GM19099 (cell line): ENCODE data around the gene ISCA1.

Experiments used
- POLR2A ChIP-seq: IDR thresholded peaks from 3 replicates; pipeline ENCODE4 v1.6.1; 2011; ENCODE audit warnings: low read depth; ENCODE audit not compliant: insufficient read length; ENCODE audit errors: extremely low read depth

Gene ISCA1

DNA sequence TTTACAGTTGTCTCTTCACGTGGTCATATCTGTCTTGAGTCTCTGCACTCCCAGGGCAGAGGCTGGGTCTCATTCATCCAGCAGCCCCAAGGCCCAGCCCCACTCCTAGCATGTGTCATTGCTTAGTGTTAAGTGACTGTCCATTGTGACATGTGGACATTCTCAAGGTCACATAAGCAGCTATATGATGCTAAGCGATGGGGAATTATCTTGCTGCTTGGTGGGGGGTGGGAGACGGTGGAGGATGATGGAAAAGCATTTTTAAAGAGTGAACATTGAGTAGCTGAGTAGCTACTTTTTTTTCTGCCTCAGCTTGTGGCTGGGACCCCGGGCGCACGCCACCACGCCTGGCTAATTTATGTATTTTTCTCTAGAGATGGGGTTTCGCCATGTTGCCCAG lies 22.8 kb downstream of the ISCA1 start, which contains the start of gene C9orf153:
Gene C9orf153 (minus strand): TSS at position 101 of the 400 bp plus-strand sequence. CDS start 30,054 bp downstream, outside the sequence.
- no peak for TF ChIP-seq POLR2A

DNA sequence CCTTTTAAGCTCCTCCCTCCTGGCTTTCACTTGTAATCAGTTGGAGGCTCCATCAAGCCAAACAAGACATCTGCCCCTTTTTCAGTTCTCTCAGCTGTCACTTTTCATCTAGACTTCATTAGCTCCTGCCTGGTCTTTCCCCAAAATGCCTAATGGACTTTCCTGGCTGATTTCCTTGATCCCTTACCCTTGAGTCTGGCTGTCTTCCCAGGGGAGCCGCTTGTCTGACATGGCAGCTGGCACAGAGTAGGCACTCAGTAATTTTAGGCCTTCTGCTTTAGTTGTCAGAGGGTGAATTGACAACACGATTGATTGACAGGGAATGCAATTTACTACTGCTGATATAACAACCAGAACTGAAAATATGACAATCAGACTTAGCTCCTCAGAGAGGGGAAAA lies 24.9 kb downstream of the ISCA1 start:
- no peak for TF ChIP-seq POLR2A

DNA sequence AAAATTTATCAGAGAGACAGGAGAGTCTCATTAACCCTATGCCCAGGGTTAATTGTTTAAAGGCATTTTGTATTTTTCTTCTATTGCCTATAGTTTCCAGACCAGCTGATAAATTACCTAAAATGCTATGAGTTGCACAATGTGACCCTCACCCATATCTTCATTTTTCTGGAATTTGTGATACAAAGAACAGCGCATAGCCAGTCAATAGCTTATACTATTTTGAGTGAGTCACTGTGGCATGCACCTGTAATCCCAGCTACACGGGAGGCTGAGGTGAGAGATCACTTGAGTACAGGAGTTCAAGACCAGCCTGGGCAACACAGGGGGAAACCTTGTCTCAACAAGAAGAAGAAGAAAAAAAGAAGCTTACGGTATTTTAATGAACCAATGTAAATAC lies 25.7 kb downstream of the ISCA1 start:
- no peak for TF ChIP-seq POLR2A

DNA sequence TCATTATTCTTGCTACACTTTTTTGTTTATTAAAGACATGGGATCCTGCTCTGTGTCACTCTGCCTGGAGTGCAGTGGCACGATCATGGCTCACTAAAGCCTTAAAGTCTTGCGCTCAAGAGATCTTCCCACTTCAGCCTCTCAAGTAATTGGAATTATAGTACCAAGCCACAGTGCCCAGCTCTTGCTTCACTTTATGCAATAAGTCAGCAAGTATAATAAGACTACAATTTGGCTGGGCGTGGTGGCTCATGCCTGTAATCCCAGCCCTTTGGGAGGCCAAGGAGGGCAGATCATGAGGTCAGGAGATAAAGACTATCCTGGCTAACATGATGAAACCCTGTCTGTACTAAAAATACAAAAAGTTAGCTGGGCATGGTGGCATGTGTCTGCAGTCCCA lies 28.8 kb downstream of the ISCA1 start:
- no peak for TF ChIP-seq POLR2A

DNA sequence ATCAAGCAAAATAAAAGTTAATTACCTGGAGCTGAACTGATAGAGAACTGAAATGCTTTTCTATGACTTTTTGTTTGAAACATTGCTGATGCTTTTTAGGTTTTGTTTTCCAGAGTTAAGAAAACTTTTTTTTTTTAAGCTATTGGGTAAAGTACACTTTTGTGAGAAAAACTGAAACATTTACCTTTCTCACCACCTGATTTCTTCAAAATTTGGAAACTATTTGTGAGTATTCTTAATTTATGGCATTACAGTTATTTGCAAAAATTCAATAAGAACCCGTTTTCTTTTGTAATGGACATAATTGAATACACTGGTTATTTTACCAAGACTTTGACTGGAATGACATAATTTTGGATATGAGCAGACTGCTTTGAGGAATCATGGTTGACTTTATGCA lies 29.5 kb downstream of the ISCA1 start:
- TF ChIP-seq POLR2A = no peak

DNA sequence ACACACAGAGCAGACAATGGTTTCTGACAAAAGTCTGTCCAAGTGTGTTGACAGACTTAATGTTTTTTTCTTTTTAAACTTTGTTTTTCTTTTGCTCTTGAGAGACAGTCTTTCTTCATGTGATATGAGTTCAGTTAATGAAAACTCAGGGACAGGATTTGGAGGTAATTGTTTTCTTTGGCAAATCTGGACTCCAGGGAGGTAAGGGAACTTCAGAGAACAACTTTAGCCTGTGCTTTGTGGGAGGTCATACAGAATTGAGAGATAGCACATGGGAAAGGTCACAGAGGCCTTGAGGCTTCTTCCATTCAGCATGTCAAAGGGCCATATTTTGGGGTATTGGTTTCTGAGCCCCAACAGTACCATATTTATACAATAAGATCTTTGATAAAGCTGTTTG lies 32.2 kb downstream of the ISCA1 start:
- TF ChIP-seq POLR2A = no peak

DNA sequence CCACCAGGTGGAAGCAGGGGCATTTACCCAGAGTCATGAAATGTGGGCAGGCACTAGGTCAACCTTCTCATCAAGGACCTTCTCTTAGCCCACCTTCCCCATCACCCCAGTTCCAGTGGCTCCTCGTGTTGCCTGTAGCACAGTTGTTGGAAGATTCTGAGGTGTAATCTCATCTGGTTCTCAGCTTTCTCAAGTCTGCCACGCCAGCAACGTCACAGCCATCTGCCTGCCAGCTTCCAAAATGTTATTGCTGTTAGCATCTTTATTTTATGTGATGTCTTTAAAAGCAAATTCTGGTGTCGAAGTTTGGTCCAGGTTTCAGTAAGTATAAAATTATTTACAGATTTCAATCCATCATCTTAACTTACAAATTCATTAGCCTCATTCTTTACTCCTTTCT lies 33.6 kb downstream of the ISCA1 start:
- no peak for TF ChIP-seq POLR2A

DNA sequence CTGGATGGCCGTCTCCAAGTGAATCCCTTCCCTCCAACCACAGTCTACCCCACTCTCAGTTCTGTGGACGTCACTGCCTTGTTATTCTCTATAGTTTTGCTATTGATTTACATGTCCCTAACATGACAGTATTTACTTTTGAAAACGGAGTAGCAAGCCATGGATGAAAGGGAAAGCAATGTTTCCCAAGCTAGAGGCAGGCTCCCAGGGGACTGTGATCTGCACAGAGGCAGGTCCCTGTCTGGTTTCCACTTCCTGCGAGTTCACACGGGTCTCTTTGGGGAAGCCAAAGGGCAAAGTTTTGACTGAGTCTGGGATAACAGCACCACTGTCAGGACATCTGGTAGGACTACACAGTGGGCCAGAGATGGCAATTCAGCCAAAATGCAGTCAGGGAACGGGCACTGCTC lies 35.6 kb downstream of the ISCA1 start:
- no peak for TF ChIP-seq POLR2A

DNA sequence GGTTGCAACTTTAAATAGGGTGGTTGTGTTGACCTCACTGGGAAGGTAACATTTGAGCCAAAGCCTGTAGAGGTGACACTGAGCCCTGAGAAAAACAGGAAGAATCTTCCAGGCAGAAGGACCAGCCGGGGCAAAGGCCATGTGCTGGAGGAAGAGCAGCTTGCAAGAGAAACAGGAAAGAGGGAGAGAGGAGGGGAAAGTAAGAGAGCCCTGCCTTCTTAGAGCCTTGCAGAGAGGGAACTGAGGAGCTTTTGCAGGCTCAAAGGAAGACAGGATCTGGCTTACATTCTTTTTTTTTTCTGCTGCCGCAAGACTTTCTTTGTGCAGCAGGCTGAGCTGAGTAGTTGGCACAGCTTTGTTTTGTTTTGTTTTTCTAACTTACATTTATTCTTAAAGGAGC lies 40.3 kb downstream of the ISCA1 start:
- no peak for TF ChIP-seq POLR2A

DNA sequence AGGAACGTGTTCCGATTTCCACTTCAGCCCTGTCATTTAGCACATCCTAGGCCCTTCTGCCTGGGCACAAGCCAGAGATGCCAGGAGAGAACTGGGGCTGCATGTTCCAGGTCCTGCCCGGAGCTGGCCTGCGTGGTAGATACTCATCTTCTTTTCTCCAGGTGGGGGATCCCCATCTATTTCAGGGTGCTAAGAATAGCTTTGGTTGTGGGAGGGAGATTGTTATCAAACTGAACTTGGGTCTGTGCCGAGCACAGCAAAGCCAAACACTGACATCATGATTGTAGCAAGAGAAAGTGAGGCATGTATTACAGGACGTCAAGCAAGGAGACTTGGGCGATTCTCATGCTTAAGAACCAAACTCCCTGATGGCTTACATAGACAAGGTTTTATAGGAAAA lies 41.1 kb downstream of the ISCA1 start:
- no peak for TF ChIP-seq POLR2A

DNA sequence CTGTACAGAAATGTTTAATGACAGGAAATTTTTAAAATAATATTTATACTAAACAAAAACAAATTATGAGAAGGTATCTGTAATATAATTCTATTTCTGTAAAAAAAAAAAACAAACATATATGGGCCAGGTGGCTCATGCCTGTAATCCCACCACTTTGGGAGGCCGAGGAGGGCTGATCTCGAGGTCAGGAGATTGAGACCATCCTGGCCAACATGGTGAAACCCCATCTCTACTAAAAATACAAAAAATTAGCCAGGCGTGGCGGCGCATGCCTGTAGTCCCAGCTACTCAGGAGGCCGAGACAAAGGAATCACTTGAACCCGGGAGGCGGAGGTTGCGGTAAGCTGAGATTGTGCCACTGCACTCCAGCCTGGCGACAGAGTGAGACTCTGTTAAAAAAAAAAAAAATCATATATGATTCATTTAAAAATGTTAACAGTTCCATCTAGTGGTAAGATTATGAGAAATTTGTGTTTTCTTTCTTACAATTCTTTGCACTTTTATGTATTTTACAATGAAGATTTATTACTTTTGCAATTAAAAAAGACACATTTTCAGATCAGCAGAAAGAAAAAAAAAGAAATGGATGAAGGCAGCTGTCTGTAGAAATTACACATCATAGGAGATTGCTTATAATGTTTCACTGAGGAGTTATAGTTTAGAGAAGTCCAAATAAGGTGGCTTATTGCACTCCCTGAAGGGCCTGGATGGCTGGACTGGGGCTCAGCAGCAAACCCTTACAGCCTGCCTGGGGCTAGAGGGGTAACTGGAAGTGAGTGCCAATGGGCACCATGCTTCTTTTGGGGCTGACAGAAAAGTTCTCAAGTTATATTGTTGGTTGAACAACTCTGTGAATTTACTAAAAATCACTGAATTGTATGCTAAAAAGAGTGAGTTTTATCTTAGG lies 43.2 kb downstream of the ISCA1 start:
- TF ChIP-seq POLR2A = no peak

DNA sequence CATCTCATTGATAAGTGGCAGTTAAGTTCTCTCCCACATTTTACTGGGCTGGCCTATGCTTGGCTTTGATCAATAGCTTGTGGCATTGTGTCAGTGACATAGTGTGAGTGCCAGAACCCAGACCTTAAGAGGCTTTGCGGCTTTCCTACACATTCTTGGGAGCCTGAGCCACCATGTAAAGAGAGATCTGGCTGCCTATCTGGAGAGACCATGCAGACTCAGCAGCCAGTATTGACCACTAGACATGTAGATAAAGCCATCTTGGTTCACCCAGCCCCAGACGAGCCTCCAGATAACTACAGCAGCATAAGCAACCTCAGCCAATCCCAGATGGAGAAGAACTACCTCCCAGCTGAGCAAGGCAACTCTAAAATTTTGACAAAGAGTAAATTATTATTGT lies 51.5 kb downstream of the ISCA1 start:
- no peak for TF ChIP-seq POLR2A

DNA sequence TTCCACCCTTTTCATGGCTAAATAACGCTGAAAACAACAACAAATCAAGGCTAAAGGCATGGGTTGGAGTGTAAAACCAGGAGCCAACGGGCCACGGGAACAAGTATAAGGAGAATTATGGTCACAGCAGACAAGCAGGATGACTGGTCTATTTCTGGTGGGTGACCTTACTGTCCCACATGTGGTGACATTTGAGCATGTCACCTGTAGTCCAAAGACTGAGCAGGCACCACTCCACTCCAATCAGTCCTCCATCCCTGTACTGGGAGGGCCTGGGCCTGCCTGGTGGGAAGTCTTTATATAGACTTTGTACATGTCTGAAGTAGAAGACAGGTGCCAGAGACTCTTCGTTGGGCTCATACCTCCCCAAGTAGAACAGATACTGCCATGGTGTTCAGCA lies 59.7 kb downstream of the ISCA1 start:
- no peak for TF ChIP-seq POLR2A

DNA sequence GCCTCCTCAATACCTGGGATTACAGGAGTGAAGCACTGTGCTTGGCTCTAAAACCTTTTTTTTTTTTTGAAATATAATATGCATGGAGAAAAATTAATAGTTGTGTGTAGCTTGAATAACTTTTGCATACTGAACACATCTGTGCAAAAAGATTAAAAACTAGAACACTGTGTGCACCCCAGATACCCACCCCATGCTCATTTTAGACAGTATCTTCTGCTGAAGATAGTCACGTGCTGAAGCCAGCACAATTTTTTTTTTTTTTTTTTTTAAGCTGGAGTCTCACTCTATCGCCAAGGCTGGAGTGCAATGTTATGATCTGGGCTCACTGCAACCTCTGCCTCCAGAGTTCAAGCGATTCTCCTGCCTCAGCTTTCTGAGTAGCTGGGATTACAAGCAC lies 62.7 kb downstream of the ISCA1 start:
- TF ChIP-seq POLR2A = no peak

DNA sequence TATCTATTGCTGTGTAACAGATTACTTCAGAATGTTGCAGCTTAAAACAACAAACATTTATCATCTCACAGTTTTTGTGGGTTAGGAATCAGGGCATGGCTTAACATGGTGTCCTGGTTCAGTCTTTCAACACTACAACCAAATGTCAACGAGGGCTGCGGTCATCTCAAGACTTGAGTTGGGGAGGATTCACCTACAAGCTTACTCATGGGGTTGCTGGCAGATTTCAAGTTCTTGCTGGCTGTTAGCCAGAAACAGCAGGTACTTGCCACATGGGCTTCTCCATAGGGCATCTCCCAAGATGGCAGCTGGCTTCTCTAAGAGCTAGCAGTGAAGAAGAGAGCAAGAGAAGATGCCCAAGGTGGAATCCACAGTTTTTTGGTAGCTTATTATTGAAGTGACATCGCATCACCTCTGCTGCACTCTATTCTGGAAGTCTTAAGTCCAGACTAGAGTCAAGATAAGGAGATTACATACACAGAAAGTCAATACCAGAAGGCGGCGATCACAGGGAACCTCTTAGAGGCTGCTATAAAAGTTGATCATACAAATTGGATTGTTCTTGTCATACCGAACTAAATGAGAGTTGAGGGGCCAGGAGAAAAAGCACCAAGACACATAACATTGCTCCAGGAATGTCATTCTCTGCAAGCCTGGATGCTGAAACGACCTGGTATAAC lies 65.1 kb downstream of the ISCA1 start:
- no peak for TF ChIP-seq POLR2A
